ENCODE measurements around the gene PPM1B. TPM values are rescaled to one million over a fixed set of nuclear protein-coding genes. Genes with fewer than 3 reads are reported as not detected.

The PPM1B gene
- total and polyA plus RNA-seq, 2 of the 13 experiments (the other 11 are each of a cell fraction or from before 2014, with no cell fraction given), result 24.4 to 25.0 TPM

DNA sequence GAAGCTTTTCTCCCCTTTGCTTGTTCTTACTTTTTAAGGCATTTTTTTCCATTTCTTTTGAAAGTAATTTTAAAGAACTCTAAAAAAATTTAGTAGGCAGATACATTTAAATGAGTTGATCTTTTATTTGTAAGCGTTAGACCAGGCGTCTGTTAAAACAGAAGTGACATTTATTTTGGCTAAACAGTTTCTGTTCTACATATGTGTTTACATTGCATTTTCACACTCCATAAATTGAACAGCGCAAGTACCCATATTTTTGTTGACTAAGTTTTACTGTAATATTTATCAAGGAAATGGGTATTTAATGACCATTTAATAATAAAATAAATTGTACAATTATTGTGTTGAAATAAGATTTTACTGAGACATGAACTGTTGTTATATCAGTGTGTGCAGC lies 21.9 kb downstream of the PPM1B start:
- no peak for TF ChIP-seq PHF20 (CRISPR knock-in tag; IDR thresholded peaks at IDR 0.05)
- TF ChIP-seq, protein P1, sequence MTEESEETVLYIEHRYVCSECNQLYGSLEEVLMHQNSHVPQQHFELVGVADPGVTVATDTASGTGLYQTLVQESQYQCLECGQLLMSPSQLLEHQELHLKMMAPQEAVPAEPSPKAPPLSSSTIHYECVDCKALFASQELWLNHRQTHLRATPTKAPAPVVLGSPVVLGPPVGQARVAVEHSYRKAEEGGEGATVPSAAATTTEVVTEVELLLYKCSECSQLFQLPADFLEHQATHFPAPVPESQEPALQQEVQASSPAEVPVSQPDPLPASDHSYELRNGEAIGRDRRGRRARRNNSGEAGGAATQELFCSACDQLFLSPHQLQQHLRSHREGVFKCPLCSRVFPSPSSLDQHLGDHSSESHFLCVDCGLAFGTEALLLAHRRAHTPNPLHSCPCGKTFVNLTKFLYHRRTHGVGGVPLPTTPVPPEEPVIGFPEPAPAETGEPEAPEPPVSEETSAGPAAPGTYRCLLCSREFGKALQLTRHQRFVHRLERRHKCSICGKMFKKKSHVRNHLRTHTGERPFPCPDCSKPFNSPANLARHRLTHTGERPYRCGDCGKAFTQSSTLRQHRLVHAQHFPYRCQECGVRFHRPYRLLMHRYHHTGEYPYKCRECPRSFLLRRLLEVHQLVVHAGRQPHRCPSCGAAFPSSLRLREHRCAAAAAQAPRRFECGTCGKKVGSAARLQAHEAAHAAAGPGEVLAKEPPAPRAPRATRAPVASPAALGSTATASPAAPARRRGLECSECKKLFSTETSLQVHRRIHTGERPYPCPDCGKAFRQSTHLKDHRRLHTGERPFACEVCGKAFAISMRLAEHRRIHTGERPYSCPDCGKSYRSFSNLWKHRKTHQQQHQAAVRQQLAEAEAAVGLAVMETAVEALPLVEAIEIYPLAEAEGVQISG (CRISPR knock-in tag; IDR thresholded peaks at IDR 0.05), result no peak
- TF ChIP-seq GMEB1 (CRISPR knock-in tag; IDR thresholded peaks at IDR 0.05; ENCODE audit: borderline replicate concordance), result no peak
- TF ChIP-seq MAFK (conservative IDR thresholded peaks at IDR 0.05 in 1 of 2, IDR thresholded peaks at IDR 0.05 in 1 of 2; ENCODE audit: low read length in 2 of 2), result peak in 1 of 2 experiments; percentile 8; a peak in 1 of 4 replicates
- no peak for TF ChIP-seq FOXC1 (CRISPR knock-in tag; IDR thresholded peaks at IDR 0.05; ENCODE audit: borderline replicate concordance)
- CTCF ChIA-PET (ENCODE audit: low intra/inter-chr PET ratio, low total read pairs), result no interaction called here
- no peak overlapping the region for H3K4me2 ChIP-seq (ENCODE audit: low read depth, low read length)
- in situ Hi-C loops (cut with HindIII; ENCODE audit: extremely low pct_ligation_motif_present, low pct_unique_long_range_greater_than_20kb), result no loop called here
- H3K9me3 ChIP-seq (ENCODE audit: low read length), result no peaks in the 10 kb centered on the region
- H2AFZ ChIP-seq (ENCODE audit: low read length), result no peak overlapping the region
- DNase-seq (ENCODE audit: low spot score) (no peak), ATAC-seq (no peak), FAIRE-seq (no peak)
- H3K36me3 ChIP-seq (replicated peaks in 1 of 2; ENCODE audit: control insufficient read depth in 1 of 2, insufficient read depth in 2 of 2, low read length in 2 of 2), result peaks cover 0 to 2% of the 10 kb centered on the region in 2 experiments; a peak in 2 of 5 replicates
- no TSS peak for BruUV-seq (replicated peaks)
- H3K4me1 ChIP-seq (ENCODE audit: insufficient read depth, low read length), result peaks cover 4% of the 10 kb centered on the region; the same call in 1 of the 2 replicates
- H3K27ac ChIP-seq (ENCODE audit: extremely low read length, insufficient read depth, low read length), result no peak overlapping the region
- H4K20me1 ChIP-seq (ENCODE audit: insufficient read depth, low read length), result no peaks in the 10 kb centered on the region; the same call in 1 of the 2 replicates
- H3K79me2 ChIP-seq (ENCODE audit: insufficient read depth, low read length), result peaks cover 70% of the 10 kb centered on the region
- intact Hi-C loops (cut with micrococcal nuclease; ENCODE audit: unreplicated experiment), result no loop called here
- H3K9ac ChIP-seq (ENCODE audit: insufficient read depth, low read depth, low read length), result no peak overlapping the region
- H3K27me3 ChIP-seq (ENCODE audit: control insufficient read depth in 1 of 2, insufficient read depth in 2 of 2, low read length in 2 of 2), result no peaks in the 10 kb centered on the region
- H3K4me3 ChIP-seq (replicated peaks in 1 of 3; ENCODE audit: insufficient read depth in 1 of 3, low read depth in 2 of 3, low read length in 3 of 3), result no peak overlapping the region
- POLR2A ChIA-PET, result interaction anchor here (0.6 kb wide), 1 partner anchor 22 kb away, joined by 3 read pairs; no protein-coding TSS in a partner anchor
- 97% methylated on average over 3 of the region's 3 CpGs for WGBS (ENCODE audit: low lambda C conversion rate)
